Measurements from ENCODE around the gene WDR88.
"Not testable (repeated sequence)": the region's sequence is repeated elsewhere in the genome, so short reads cannot be mapped to it uniquely, and the experiment has no call there.

The WDR88 gene

DNA sequence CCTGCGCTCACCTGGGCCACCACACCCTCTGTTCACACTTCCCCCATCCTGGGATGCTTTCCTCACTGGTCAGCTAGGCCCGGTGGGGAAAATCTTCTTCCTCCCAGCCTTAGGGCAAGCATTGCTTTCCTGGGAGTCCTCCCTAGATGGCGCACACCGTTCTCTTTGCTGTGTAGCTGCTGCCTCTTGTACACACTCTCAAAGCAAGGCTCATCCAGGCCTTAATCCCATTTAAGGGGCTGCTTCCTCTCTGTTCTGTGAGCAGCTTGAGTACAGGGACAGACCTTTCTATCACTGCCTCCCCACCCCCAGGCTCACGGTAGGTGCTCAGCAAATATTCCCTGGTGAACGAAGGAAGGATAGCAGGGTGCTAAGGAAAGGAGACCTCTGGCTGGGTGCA is 82.7 kb downstream of the WDR88 start:
- no peak for DNase-seq

DNA sequence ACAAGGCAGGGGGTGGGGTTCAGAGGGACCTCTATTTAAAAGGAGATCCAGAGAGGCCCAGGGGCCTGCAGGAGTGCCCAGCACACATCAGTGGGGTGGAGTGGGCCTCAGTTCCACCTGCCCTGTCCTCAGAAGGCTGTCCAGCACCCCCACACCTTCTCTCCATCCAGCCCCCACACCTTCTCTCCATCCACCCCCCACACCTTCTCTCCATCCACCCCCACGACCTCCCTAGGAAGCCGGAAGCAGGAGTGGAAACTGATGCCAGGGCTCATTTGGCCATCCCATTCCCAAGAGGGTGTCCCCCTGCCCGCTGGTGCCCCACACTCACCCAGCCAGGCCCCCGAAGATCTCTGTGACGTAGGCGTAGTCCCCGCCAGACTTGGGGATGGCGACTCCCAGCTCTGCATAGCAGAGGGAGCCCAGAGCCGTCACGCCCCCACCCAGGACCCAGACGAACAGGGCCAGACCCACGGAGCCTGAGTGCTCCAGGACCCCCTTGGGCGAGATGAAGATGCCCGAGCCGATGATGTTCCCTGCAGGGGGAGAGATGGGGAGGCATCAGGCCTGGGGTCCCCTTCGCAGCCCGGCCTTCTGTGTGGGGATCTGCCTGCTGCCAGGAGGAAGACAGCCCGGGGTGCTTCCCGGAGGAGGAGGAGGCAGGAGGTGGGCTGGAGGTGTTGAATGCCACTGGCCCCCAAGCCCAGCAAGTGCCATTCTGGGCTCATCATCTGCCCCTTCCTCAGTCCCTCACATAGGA is 83.7 kb downstream of the WDR88 start:
- DNase-seq, result no peak

GRCh38 chr19:33216198-33216830 is 84.4 kb downstream of the WDR88 start:
- DNase-seq, result no peak

GRCh38 chr19:33217881-33218280 is 86.0 kb downstream of the WDR88 start:
- no peak for DNase-seq

GRCh38 chr19:33219261-33219815 is 87.4 kb downstream of the WDR88 start:
- no peak for DNase-seq

DNA sequence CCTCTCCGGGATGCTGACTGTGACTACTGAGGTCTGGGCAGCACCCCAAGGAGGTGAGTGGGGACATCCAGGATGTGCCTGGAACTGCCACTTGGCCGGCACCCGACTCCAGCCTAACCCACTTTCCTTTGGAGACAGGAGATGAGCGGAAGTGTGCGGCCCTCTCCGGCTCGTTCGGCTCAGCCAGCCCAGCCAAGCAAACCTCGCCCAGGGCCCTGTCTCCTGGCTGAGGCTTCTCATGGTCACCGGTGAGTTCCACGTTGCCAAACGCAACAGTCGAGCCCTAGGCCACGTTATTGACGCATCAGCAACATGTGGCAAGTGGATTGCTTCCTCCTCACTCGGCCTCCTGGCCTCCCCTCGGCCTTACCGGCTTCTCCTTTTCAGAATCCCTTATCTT is 88.2 kb downstream of the WDR88 start:
- DNase-seq, result no peak

DNA sequence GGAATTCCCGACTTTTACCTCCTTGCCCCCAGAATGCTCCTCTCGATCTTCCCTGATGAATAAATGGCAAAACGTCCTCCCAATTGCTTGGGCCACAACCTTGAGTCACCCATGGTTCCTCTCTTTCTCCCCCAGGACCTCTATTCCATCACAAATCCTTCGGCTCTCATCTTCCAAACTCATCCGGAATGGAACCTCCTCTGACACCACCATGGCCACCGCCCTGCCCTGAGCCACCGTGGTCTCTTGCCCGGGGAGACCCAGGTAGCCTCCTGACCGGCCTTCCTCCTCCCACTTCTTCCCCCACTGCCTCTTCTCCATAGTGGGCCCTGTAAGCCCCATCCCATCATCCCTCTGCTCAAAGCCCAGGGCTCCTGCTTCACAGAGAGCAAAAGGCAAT is 88.8 kb downstream of the WDR88 start:
- DNase-seq, result no peak

DNA sequence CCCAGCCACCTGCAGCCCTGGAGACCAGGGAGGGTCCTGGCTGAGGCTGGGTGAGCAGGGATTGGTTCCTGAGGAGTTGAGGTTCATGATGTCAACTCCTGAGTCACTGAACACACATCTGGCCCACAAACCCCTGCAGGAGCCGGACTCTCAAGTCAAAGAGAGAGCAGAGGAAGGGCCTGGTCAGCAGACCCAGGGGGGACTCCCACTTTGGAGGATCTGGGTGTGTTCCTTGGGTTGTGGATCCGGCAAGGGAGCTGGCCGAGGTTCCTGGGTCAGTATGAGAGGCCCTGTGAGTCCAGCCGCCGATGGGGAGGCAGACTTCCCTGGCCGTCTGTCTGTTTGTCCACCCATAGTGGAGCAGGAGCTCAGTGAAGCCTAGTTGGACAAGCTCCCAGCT is 89.7 kb downstream of the WDR88 start:
- no peak for DNase-seq

DNA sequence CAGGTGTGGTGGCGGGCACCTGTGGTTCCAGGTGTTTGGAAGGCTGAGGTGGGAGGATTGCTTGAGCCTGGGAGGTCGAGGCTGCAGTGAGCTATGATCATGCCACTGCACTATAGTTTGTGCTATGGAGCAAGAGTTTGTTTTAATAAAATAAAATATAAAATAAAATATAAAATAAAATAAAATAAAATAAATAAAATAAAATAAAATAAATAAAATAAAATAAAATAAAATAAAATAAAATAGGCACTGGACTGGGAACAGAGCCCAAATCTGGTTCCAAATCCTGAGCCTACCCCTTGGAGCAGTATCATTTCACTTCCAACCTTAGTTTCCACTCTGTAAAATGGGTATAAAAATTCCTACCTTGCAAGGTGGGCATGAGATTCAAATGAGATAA is 90.3 kb downstream of the WDR88 start:
- DNase-seq, result not testable (repeated sequence)

- DNase-seq, result no peak
These were observed 93.0 kb downstream of the WDR88 start for GRCh38 chr19:33224694-33225457.
